ENCODE data around the gene C10orf53. TPM values are rescaled to one million over a fixed set of nuclear protein-coding genes. Genes with fewer than 3 reads are reported as not detected.

The C10orf53 gene
- total RNA-seq, 1 experiment from 2014 or later: not detected

DNA sequence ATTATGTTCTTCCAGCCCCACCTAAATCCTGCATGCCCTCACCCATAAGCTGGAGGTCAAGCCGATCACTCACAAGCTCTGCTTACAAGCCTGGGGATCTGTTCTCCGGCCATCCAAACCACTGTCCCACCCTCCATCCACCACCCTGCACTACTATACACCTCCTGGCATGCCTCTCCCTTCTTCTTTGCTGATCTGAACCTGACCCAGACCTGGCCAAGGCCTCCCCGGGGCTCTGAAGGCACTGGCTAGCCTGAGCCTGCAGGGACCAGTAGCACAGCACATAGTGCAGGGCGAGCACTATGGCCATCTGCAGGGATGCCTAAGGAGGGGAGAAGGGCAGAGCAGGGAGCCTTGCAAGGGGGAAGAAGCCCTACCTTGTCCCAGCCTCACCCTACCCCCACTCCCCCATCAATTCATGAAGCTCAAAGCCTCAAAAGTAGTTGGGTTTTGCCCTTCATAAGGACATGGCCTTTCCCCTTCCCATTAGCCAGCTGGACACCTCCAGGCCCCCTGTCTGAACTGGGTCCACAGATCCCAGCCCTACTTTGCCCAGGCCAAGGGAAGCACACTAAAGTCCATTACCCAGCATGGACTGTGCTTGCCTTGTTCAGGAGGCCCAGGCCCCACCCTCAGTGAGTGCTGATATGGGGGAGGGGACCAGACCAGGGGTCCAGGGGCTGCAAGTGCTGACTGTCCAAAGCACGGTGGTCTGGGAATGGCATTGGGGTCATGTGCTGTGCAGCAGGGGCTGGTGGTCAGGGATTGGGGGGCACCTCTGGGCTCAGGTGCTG, 36.0 kb upstream of the C10orf53 start:
- no peak for DNase-seq (ENCODE audit: low read depth, low spot score)
- ATAC-seq: no peak

DNA sequence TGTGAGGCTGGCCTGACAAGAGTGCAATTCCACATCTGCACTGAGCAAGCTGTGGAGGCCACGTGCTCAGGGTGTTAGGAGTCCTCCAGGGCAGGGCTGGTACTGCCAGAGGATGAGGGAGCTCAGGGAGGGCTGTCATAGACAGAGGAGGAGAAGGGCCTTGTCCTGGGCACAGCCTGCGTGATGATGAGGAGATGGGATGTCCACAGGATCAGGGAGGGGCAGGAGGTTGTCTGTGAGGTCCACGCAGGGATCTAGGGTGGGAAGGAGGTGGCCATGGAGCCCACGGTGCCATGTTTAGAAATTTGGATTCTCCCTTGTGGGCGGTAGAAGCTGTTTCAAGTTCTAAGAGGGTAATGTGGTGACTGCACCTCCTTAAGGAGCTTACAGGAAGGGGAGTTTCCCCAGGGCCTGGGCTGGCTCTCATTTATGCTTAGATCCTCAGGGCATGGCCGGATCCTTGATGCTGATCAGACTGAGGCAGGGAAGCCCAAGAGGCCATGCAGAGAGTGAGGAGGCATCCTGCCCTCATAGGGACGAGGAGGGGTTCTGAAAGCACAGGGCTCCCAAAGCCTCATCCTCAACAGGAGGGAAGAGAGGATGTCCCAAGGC, 35.3 kb upstream of the C10orf53 start:
- in situ Hi-C loops (cut with HindIII; ENCODE audit: low pct_unique_long_range_greater_than_20kb, low sequenced_read_pairs) (no loop called here), intact Hi-C loops (cut with micrococcal nuclease; ENCODE audit: unreplicated experiment) (no loop called here)
- ChIA-PET CTCF (no interaction called here), POLR2A (no interaction called here)
- Histone ChIP-seq H3K4me1 (ENCODE audit: control insufficient read depth, insufficient read depth, low read length) (no peaks in the 10 kb centered on the region), H3K36me3 (ENCODE audit: control insufficient read depth, insufficient read depth, low read length) (no peaks in the 10 kb centered on the region), H3K4me3 (ENCODE audit: low read depth in 2 of 2, low read length in 2 of 2) (no peak overlapping the region), H3K27ac (ENCODE audit: low read length) (no peak overlapping the region), H3K9me3 (ENCODE audit: control insufficient read depth, insufficient read depth, low read depth, low read length) (no peaks in the 10 kb centered on the region), H3K27me3 (ENCODE audit: control insufficient read depth, insufficient read depth, low read length) (peaks cover 13% of the 10 kb centered on the region)
- ATAC-seq (no peak), DNase-seq (ENCODE audit: low read depth, low spot score) (no peak)
- BruUV-seq (replicated peaks): no TSS peak
- TF ChIP-seq SIN3A (IDR thresholded peaks at IDR 0.05; ENCODE audit: borderline replicate concordance, insufficient read depth, low read depth, low read length): no peak
- TF ChIP-seq, protein P1, sequence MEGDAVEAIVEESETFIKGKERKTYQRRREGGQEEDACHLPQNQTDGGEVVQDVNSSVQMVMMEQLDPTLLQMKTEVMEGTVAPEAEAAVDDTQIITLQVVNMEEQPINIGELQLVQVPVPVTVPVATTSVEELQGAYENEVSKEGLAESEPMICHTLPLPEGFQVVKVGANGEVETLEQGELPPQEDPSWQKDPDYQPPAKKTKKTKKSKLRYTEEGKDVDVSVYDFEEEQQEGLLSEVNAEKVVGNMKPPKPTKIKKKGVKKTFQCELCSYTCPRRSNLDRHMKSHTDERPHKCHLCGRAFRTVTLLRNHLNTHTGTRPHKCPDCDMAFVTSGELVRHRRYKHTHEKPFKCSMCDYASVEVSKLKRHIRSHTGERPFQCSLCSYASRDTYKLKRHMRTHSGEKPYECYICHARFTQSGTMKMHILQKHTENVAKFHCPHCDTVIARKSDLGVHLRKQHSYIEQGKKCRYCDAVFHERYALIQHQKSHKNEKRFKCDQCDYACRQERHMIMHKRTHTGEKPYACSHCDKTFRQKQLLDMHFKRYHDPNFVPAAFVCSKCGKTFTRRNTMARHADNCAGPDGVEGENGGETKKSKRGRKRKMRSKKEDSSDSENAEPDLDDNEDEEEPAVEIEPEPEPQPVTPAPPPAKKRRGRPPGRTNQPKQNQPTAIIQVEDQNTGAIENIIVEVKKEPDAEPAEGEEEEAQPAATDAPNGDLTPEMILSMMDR (IDR thresholded peaks at IDR 0.05): no peak
- TF ChIP-seq, protein P2, sequence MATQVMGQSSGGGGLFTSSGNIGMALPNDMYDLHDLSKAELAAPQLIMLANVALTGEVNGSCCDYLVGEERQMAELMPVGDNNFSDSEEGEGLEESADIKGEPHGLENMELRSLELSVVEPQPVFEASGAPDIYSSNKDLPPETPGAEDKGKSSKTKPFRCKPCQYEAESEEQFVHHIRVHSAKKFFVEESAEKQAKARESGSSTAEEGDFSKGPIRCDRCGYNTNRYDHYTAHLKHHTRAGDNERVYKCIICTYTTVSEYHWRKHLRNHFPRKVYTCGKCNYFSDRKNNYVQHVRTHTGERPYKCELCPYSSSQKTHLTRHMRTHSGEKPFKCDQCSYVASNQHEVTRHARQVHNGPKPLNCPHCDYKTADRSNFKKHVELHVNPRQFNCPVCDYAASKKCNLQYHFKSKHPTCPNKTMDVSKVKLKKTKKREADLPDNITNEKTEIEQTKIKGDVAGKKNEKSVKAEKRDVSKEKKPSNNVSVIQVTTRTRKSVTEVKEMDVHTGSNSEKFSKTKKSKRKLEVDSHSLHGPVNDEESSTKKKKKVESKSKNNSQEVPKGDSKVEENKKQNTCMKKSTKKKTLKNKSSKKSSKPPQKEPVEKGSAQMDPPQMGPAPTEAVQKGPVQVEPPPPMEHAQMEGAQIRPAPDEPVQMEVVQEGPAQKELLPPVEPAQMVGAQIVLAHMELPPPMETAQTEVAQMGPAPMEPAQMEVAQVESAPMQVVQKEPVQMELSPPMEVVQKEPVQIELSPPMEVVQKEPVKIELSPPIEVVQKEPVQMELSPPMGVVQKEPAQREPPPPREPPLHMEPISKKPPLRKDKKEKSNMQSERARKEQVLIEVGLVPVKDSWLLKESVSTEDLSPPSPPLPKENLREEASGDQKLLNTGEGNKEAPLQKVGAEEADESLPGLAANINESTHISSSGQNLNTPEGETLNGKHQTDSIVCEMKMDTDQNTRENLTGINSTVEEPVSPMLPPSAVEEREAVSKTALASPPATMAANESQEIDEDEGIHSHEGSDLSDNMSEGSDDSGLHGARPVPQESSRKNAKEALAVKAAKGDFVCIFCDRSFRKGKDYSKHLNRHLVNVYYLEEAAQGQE (IDR thresholded peaks at IDR 0.05; ENCODE audit: insufficient read depth in 1 of 2, low read depth in 2 of 2, low read length in 1 of 2): no peak
- no peak for TF ChIP-seq POLR2AphosphoS5 (IDR thresholded peaks at IDR 0.05; ENCODE audit: low read depth, low read length)
- no peak for TF ChIP-seq TCF7L2 (IDR thresholded peaks at IDR 0.05; ENCODE audit: low read depth, low read length)

More for the DNA sequence above, 36.0 kb upstream of the C10orf53 start:
- intact Hi-C loops (cut with micrococcal nuclease; ENCODE audit: unreplicated experiment): no loop called here
- in situ Hi-C loops (cut with HindIII; ENCODE audit: low pct_unique_long_range_greater_than_20kb, low sequenced_read_pairs): no loop called here
- no peaks in the 10 kb centered on the region for H3K36me3 ChIP-seq (ENCODE audit: control insufficient read depth, insufficient read depth, low read length)
- CTCF ChIA-PET: no interaction called here
- no peak overlapping the region for H3K27ac ChIP-seq (ENCODE audit: low read length)
- no peaks in the 10 kb centered on the region for H3K4me1 ChIP-seq (ENCODE audit: control insufficient read depth, insufficient read depth, low read length)
- POLR2A ChIA-PET: no interaction called here
- BruUV-seq (replicated peaks): no TSS peak
- TF ChIP-seq, protein P1 (IDR thresholded peaks at IDR 0.05): no peak
- no peak for TF ChIP-seq SIN3A (IDR thresholded peaks at IDR 0.05; ENCODE audit: borderline replicate concordance, insufficient read depth, low read depth, low read length)
- no peak for TF ChIP-seq POLR2AphosphoS5 (IDR thresholded peaks at IDR 0.05; ENCODE audit: low read depth, low read length)
- TF ChIP-seq, protein P2 (IDR thresholded peaks at IDR 0.05; ENCODE audit: insufficient read depth in 1 of 2, low read depth in 2 of 2, low read length in 1 of 2): no peak
- no peak for TF ChIP-seq TCF7L2 (IDR thresholded peaks at IDR 0.05; ENCODE audit: low read depth, low read length)
- H3K27me3 ChIP-seq (ENCODE audit: control insufficient read depth, insufficient read depth, low read length): peaks cover 15% of the 10 kb centered on the region
- no peak overlapping the region for H3K4me3 ChIP-seq (ENCODE audit: low read depth in 2 of 2, low read length in 2 of 2)
- H3K9me3 ChIP-seq (ENCODE audit: control insufficient read depth, insufficient read depth, low read depth, low read length): no peaks in the 10 kb centered on the region

All from Panc1 (cell line).